ENCODE data around the gene HMX2. TPM values are rescaled to one million over a fixed set of nuclear protein-coding genes. Genes with fewer than 3 reads are reported as not detected.

HMX2 gene
- total RNA-seq, 1 experiment from 2014 or later, result not detected

DNA sequence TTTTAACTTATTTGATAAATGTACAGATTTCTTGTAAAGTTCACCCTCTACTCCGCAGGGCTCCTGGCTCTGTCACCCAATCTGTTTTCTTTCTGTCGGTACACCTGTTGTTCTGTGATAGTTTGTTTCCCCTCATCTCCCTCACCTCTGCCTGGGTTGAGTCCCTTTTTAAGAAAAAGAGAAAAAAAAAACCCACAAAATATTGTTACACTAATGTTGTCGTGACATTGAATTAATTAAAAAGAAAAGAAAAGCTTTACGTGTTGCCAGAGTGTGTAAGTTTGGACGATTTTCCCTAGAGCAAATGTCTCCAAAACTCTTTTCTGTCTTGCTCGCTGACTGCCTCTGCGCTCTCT is 8.8 kb upstream of the HMX2 start:
- no TSS peak for BruUV-seq (replicated peaks)

DNA sequence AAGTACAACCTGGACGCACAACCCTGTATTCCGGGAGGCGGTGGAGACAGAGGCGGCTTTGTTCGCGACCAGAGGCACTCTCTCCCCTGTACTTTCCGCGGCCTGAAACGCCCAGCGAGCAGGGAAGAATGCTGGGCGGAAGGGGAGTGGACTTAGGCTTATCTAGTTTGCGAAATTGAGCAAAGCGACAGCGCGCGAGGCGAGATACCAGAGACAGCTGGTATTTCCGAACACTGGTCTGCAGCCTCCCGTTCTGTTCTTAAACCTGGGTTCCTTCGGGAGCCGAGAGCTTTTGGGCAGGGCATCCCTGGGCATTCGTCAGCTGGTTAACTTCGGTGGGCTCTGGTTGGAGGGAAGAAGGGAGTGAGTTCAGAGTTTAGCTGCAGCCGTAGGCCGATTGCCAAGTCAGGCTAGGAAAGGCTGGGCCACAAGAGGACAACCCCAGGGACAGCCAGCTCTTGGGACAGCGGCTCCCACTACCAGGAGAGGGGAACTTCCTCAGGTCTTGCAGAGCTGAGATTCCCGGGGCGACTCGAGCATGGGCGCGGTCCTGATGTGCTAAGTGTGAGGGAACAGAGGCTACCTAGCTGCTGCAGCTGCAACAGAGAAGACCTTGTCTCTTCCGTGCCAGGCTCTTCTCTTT is 8.3 kb upstream of the HMX2 start:
- BruUV-seq (replicated peaks), result no TSS peak
- Histone ChIP-seq H3K79me2 (ENCODE audit: insufficient read depth, low read length) (no peaks in the 10 kb centered on the region), H3K27ac (ENCODE audit: low read depth, low read length) (peak overlapping the region; percentile 31; the same call in 1 of the 2 replicates), H3K36me3 (ENCODE audit: control insufficient read depth in 1 of 2, insufficient read depth in 2 of 2, low read length in 2 of 2) (no peaks in the 10 kb centered on the region), H3K9me2 (ENCODE audit: insufficient read depth) (no peaks in the 10 kb centered on the region), H3K4me1 (ENCODE audit: control insufficient read depth in 1 of 2, insufficient read depth in 2 of 2, low read length in 2 of 2) (peaks cover 5 to 8% of the 10 kb centered on the region in 2 experiments; a peak in 1 of 4 replicates), H3K9me3 (ENCODE audit: control insufficient read depth in 1 of 2, insufficient read depth in 1 of 2, low read depth in 1 of 2, low read length in 2 of 2) (no peaks in the 10 kb centered on the region), H3K9ac (ENCODE audit: low read length) (peak overlapping the region; percentile 4; the same call in 1 of the 2 replicates), H2AFZ (ENCODE audit: low read depth, low read length, poor library complexity, severe bottlenecking) (peak overlapping the region; percentile 29), H4K20me1 (ENCODE audit: insufficient read depth) (no peaks in the 10 kb centered on the region), H3K4me3 (replicated peaks in 1 of 2; ENCODE audit: low read depth in 1 of 2, low read length in 2 of 2) (peak overlapping the region; percentile 45 to 57), H3K27me3 (ENCODE audit: insufficient read depth, low read length) (no peaks in the 10 kb centered on the region), H3K4me2 (ENCODE audit: low read length) (peak overlapping the region; percentile 66)
- ATAC-seq, result peak; percentile 73
- ChIA-PET CTCF (no interaction called here), RAD21 (ENCODE audit: low non-redundant PET in 1 of 2, low total read pairs in 2 of 2, uncharacterized antibody in 2 of 2, unreplicated experiment in 2 of 2) (no interaction called here), POLR2A (interaction anchor here (1.0 to 1.3 kb wide), 2 partner anchors 14 to 17 kb away, joined by 3 to 4 read pairs; partner anchors contain the start of gene BUB3)
- DNase-seq (ENCODE audit: low read depth, low spot score), result peak; percentile 32
- intact Hi-C loops (cut with micrococcal nuclease), result no loop called here
- TF ChIP-seq JUND (IDR thresholded peaks at IDR 0.05), result no peak
- no peak for TF ChIP-seq POLR2AphosphoS5 (IDR thresholded peaks at IDR 0.05; ENCODE audit: low read depth, low read length)
- TF ChIP-seq FOSL1 (IDR thresholded peaks at IDR 0.05; ENCODE audit: low read depth), result no peak
- TF ChIP-seq CEBPB (IDR thresholded peaks at IDR 0.05; ENCODE audit: low read depth), result no peak
- no peak for TF ChIP-seq YY1 (IDR thresholded peaks at IDR 0.05; ENCODE audit: extremely low read depth, insufficient replicate concordance, low read depth, low read length)
- no peak for TF ChIP-seq POLR2A (IDR thresholded peaks at IDR 0.05; ENCODE audit: borderline replicate concordance, extremely low read depth, insufficient read depth, insufficient read length)
- TF ChIP-seq EZH2 (IDR thresholded peaks at IDR 0.05), result no peak
- TF ChIP-seq, protein P1, sequence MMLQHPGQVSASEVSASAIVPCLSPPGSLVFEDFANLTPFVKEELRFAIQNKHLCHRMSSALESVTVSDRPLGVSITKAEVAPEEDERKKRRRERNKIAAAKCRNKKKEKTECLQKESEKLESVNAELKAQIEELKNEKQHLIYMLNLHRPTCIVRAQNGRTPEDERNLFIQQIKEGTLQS (IDR thresholded peaks at IDR 0.05), result no peak
- no peak for TF ChIP-seq SRF (IDR thresholded peaks at IDR 0.05; ENCODE audit: low read depth)
- no peak for TF ChIP-seq ZBTB33 (IDR thresholded peaks at IDR 0.05; ENCODE audit: extremely low read depth, insufficient replicate concordance, low read length)
- TF ChIP-seq CBX3 (IDR thresholded peaks at IDR 0.05; ENCODE audit: low read depth), result no peak
- no peak for TF ChIP-seq SIN3A (IDR thresholded peaks at IDR 0.05; ENCODE audit: low read depth)
- TF ChIP-seq, protein P2, sequence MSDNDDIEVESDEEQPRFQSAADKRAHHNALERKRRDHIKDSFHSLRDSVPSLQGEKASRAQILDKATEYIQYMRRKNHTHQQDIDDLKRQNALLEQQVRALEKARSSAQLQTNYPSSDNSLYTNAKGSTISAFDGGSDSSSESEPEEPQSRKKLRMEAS (IDR thresholded peaks at IDR 0.05), result no peak
- TF ChIP-seq SP1 (IDR thresholded peaks at IDR 0.05; ENCODE audit: low read depth), result no peak
- TF ChIP-seq EGR1 (IDR thresholded peaks at IDR 0.05; ENCODE audit: low read depth), result no peak
- TF ChIP-seq RAD21 (IDR thresholded peaks at IDR 0.05; ENCODE audit: low read depth), result no peak
- no peak for TF ChIP-seq EZH2phosphoT487 (IDR thresholded peaks at IDR 0.05; ENCODE audit: borderline replicate concordance)

More for the DNA sequence above, 8.8 kb upstream of the HMX2 start:
- H3K9ac ChIP-seq (ENCODE audit: low read length), result peak overlapping the region; percentile 4; the same call in 1 of the 2 replicates
- H2AFZ ChIP-seq (ENCODE audit: low read depth, low read length, poor library complexity, severe bottlenecking), result no peak overlapping the region
- H3K9me2 ChIP-seq (ENCODE audit: insufficient read depth), result no peaks in the 10 kb centered on the region
- H3K27me3 ChIP-seq (ENCODE audit: insufficient read depth, low read length), result no peaks in the 10 kb centered on the region
- intact Hi-C loops (cut with micrococcal nuclease), result no loop called here
- POLR2A ChIA-PET, result interaction anchor here (1.3 kb wide), 1 partner anchor 16 kb away, joined by 4 read pairs; no protein-coding TSS in a partner anchor
- H3K4me3 ChIP-seq (replicated peaks in 1 of 2; ENCODE audit: low read depth in 1 of 2, low read length in 2 of 2), result peak overlapping the region; percentile 45 to 57
- H3K4me1 ChIP-seq (ENCODE audit: control insufficient read depth in 1 of 2, insufficient read depth in 2 of 2, low read length in 2 of 2), result peaks cover 5 to 8% of the 10 kb centered on the region in 2 experiments; a peak in 1 of 4 replicates
- RAD21 ChIA-PET (ENCODE audit: low non-redundant PET in 1 of 2, low total read pairs in 2 of 2, uncharacterized antibody in 2 of 2, unreplicated experiment in 2 of 2), result no interaction called here
- DNase-seq (ENCODE audit: low read depth, low spot score) (no peak), ATAC-seq (no peak)
- peak overlapping the region; percentile 66 for H3K4me2 ChIP-seq (ENCODE audit: low read length)
- no peaks in the 10 kb centered on the region for H3K36me3 ChIP-seq (ENCODE audit: control insufficient read depth in 1 of 2, insufficient read depth in 2 of 2, low read length in 2 of 2)
- H3K79me2 ChIP-seq (ENCODE audit: insufficient read depth, low read length), result no peaks in the 10 kb centered on the region
- no peaks in the 10 kb centered on the region for H4K20me1 ChIP-seq (ENCODE audit: insufficient read depth)
- CTCF ChIA-PET, result no interaction called here
- TF ChIP-seq SP1 (IDR thresholded peaks at IDR 0.05; ENCODE audit: low read depth), result no peak
- peak overlapping the region; percentile 31; the same call in 1 of the 2 replicates for H3K27ac ChIP-seq (ENCODE audit: low read depth, low read length)
- H3K9me3 ChIP-seq (ENCODE audit: control insufficient read depth in 1 of 2, insufficient read depth in 1 of 2, low read depth in 1 of 2, low read length in 2 of 2), result no peaks in the 10 kb centered on the region
